CD4-positive, alpha-beta T cell treated with Interleukin-15 for 1 hour (primary cell): Measurements from ENCODE around the gene EIF3I.
A peak's percentile ranks its signal among the peaks of the same experiment; 100 is the strongest.
"Not testable (repeated sequence)": the region's sequence is repeated elsewhere in the genome, so short reads cannot be mapped to it uniquely, and the experiment has no call there.

ENCODE experiments used
- DNase-seq: peaks from one replicate; pipeline ENCODE4 v3.0.0-alpha.2; 2020

EIF3I gene

DNA sequence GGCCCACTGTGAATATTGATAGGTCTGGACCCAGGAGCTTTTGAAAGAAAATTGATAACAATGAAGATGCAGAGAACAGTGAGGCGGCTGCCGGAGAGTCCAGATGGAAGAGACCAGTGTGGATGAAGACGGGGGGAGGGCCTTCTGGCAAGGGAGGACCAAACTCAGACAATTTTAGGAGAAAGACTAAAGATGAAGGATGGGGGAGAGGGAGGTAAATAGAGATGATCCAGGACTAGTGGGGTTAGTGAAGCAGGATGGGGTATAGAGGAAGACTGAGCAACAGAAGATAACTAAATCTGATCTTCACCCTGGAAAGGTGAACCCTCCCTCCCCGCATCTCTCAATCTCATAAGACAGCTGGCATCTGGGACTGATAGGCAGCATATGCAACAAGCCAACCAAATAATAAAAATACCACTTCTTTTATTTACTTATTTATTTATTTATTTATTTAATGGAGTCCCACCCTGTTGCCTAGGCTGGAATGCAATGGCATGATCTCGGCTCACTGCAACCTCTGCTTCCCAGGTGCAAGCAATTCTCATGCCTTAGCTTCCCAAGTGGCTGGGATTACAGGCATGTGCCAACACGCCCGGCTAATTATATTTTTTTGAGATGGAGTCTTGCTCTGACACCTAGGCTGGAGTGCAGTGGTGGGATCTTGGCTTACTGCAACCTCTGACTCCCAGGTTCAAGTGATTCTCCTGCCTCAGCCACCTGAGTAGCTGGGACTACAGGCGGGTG lies 10.5 kb downstream of the EIF3I start:
- no peak for DNase-seq

DNA sequence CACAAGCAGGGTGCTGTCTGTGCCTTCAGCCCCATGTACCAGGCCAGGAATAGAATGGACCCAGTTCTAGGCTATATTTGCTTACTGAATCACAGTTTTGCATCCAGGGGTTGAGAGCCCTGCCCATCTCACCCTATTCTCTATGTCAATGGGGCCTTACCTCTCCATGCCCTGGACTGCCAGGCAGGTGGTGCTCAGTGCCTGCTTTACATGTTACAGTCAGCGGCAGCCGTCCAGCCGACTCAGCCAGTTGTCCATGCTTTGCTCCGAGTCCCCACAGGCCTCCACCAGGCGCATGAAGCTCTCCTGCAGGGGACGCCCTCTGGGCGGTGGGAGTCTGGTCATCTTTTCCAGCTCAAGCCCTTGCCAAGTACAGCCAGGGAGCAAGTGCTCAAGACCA lies 12.6 kb downstream of the EIF3I start:
- no peak for DNase-seq

DNA sequence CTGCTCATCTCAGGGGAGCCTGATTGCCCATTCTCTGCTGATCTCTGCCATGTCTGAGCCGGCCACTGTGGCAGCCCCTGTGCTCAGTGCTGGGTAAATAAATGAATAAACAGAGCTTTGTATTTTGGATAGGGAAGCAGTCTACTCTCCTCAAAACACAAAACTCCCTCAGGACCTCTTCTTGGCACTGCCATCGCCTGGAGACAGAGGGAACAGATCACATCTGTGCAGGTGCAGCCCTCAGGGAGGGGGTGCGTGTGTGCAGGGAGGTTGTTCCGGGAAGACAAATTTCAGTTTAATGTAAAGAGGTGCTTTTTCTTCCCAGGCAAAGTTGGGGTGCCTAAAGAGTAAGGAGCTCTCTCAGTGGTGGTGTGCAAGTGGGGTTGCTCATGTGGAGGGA lies 17.1 kb downstream of the EIF3I start:
- no peak for DNase-seq

DNA sequence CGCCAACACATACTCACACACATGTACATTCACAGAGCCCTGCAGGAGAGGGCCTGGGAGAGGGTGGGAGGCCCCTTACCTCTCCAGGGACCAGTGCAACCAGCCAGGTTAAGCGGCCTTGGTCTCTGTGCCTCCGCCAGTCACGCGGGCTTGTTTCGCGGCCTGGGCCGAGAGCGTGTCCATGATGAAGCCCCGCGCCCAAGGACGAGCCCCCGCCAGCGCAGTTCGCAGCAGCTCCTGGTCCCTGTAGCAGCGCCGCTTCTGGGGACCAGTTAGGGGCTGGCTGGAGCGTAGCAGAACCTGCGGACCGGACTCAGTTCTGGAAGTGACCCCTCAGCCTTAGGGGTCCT lies 17.6 kb downstream of the EIF3I start:
- no peak for DNase-seq

GRCh38 chr1:32240140-32240951 lies 18.1 kb downstream of the EIF3I start:
- peak; percentile 58 for DNase-seq

DNA sequence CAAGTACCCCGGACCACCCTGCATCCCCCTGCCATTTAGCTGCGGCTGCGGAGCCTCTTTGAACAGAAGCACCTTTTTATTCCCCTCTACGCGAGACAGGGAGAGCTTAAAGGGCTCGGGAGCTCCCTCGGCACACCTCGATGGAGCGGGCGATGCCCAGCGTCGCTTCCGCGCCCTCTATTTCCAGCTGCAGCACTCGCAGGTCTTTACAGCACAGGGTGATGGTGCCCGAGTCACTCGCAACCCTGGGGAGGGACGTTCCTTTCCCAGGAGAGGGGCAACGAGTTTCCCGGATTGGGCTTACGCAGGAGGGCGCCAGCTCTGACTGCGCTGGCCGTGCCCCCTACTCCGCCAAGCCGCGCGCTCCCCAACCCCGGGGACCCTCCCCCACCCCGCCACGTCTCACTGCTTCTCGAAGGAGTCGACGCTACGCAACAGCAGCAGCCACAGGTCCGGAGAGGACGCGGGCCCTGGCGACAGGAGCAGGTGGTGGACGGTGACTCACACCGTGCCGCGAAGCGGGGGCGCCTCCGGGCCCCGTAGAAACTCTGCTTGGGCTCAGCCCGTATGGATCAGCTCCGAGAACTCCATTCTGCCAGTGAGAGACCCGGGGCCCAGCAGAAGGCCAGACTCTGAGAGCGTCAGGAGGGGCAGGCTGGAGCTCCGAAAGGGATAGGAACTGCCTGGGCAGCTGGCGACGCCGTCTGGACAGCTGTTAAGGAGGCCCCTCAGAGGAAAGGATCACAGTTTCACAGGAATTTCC lies 19.0 kb downstream of the EIF3I start:
- DNase-seq = no peak

DNA sequence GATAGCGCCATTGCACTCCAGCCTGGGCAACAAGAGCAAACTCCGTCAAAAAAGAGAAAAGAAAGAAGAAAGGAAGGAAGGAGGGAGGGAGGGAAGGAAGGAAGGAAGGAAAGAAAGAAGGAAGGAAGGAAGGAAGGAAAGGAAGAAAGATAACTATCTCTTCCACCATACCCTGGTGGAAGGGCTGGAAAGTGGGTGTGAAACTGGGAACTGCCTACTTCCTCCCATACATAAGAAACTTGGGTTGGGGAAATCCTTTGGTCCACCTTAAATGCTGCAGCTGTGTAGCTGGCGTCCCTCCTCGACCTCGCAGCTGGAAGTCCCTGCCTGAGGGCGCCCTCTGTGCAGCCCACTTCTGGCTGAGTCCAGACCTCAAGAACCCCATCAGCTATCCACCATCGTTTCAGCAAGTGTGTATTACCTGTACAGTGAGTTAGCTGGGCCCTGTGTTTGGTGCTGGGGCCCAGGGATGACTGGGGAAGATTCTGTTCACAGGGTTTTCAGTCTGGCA lies 20.2 kb downstream of the EIF3I start:
- DNase-seq = no peak

DNA sequence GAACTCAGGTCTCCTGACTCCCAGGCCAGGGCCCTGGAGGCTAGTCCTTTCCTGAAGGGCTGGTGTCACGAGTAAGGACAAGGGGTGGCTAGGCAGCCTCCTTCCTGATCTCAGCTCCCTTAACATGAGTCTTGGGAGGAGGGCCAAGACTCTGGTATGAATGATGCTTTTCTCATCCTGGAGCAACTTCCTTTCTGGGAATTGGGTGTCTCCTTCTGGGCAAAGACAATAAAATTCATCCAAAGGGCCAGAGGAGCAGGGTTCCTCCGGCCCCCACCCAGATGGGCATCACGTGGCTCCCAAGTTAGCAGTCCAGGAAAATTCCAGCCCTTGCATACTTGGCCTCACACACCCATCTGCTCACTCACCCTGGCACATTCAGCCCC lies 24.7 kb downstream of the EIF3I start, which contains the start of gene FAM167B:
Gene FAM167B, plus strand, starts transcription at position 335 of the 386 bp plus-strand sequence. CDS start 200 bp downstream, outside the sequence.
- no peak for DNase-seq

DNA sequence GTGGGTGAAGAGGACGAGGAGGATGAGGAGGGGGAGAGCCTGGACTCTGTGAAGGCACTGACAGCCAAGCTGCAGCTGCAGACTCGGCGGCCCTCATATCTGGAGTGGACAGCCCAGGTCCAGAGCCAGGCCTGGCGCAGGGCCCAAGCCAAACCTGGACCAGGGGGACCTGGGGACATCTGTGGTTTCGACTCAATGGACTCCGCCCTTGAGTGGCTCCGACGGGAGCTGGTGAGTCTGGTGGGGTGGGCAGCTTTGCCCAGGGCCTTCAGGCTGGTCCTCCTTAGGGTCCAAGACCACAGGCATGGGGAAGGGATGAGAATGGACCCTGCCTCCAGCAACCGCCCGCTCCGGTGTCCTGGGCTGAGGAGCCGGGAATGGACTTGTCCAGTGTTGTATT lies 25.2 kb downstream of the EIF3I start:
- DNase-seq = no peak

GRCh38 chr1:32247983-32248889 lies 26.0 kb downstream of the EIF3I start:
- DNase-seq = peak; percentile 77

DNA sequence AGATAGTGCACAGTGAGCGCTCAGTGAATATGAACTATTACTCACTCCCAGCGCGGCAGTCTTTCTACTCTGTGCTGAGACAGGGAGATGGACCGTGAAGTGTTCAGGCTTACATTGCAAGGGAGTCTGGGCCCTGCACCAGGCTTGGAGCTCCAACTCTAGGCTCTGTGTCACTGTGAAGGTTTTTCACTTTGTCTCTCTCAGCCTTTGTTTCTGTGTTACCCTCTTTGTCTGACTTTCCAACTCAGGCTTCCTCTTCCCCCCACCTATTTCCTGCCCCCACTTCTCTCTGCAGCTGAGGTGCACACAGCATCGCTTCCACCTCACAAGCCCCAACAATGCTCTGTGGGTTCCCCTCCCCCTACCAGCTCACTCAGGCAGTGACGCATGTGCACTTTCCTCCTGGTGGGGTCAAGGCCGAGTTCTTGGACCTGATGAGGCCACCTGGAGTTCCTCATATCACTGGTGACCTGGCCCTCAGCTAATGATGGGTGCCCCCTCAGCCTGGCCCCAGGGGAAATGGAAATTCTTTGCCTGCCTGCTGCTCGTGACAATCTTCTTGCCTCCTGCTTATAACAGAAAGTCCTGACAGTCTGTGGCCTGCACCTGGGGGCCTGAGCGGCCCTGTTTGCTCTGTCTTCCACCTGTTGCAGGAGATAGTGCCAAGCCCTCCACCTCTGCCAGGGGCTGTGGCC lies 27.8 kb downstream of the EIF3I start:
- DNase-seq = peak; percentile 91

DNA sequence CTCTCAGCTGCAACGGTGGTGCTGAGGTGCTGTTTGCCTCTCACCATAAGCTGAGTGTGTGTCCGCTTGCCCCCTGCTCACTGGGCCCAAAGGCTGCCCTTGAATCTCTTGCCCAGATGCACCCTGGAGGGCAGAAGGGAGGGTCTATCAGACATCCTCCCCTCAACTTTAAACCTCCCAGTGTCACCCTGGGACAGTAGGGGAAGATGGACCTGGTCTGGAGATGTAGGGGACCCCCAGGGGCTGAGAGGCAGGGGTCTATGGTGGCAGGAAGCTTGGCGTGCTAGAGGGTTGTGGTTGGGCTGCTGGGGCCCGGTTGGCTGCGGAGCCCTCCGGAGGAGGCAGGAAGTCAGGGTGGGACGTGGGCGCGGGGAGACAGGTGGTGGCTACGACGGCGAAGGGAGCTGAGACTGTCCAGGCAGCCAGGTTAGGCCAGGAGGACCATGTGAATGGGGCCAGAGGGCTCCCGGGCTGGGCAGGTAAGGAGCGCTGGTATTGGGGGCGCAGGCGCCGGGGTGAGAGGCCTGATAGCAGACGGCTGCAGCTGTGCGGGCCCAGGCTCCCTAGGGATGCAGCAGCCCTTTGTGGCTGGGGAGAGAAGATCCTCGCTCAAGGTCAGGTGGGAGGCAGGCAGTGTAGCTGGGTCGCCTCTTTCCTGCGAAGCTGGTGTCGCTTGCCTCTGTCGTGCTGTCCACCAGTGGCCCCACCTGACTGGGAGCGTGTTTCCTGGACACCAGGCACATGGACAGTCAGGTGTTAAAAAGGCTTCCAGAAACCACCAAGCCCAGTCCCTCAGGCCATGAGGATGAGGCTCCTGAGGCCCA lies 28.9 kb downstream of the EIF3I start, which contains the start of gene LCK:
Gene LCK, plus strand, starts transcription at position 373 of the 824 bp plus-strand sequence. CDS start 23,065 bp downstream, outside the sequence.
- DNase-seq = peak; percentile 63

GRCh38 chr1:32255072-32256071 lies 33.2 kb downstream of the EIF3I start:
- no peak for DNase-seq

GRCh38 chr1:32256473-32257226 lies 34.4 kb downstream of the EIF3I start:
- DNase-seq = no peak

- DNase-seq = no peak
These were observed 35.0 kb downstream of the EIF3I start for GRCh38 chr1:32257227-32257508.

GRCh38 chr1:32263236-32263593 lies 41.0 kb downstream of the EIF3I start:
- not testable (repeated sequence) for DNase-seq

DNA sequence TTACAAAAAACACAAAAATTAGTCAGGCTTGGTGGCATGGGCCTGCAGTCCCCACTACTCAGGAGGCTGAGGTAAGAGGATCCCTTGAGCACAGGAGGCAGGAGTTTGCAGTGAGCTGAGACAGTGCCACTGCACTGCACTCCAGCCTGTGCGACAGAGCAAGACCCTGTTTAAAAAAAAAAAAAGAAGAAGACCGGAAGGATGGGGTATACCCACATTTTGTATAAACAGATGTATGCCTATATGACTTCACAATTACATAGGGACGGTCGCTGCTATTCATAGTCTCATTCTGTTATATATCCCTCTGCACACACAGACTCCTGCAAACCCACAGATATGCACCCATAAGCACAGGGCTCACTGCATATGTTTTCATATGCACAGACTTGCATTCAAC lies 41.5 kb downstream of the EIF3I start:
- no peak for DNase-seq

DNA sequence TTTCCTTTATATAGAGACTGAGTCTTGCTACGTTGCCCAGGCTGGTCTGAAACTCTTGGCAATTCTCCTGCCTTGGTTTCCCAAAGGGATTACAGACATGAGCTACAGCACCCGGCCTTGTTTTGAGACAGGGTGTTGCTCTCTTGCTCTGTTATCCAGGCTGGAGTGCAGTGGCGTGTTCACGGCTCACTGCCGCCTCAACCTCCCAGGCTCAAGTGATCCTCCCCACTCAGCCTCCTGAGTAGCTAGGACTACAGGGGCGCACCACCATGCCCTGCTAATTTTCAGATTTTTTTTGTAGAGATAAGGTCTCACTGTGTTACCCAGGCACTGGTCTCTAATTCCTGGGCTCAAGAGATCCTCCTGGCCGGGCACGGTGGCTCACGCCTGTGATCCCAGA lies 43.6 kb downstream of the EIF3I start:
- DNase-seq = no peak
